ENCODE results near the gene URB1.

DNA sequence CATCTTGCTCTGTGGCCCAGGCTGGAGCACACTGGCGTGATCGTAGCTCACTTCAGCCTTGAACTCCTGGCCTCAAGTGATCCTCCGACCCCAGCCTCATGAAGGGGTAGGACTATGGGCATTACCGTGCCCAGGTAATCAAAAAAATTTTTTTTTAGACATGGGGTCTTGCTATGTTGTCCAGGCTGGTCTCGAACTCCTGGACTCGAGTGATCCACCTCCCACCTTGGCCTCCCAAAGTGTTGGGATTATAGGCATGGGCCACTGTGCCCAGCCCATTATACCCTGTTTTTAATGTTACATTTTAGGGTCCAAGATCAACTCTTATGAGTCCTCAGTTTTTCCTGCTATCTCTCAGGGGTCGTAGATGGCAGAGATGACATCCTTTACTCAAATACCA, 87.8 kb downstream of the URB1 start:
- no peak for TF ChIP-seq CTCF (IDR thresholded peaks at IDR 0.05)
- TF ChIP-seq POLR2A (IDR thresholded peaks at IDR 0.05) = no peak
- TF ChIP-seq POLR2AphosphoS5 (IDR thresholded peaks at IDR 0.05) = no peak
- no peak for TF ChIP-seq EP300 (IDR thresholded peaks at IDR 0.05)
